Measurements from ENCODE around the gene SLC15A2.
"Not testable (repeated sequence)": the region's sequence is repeated elsewhere in the genome, so short reads cannot be mapped to it uniquely, and the experiment has no call there.

Gene SLC15A2

DNA sequence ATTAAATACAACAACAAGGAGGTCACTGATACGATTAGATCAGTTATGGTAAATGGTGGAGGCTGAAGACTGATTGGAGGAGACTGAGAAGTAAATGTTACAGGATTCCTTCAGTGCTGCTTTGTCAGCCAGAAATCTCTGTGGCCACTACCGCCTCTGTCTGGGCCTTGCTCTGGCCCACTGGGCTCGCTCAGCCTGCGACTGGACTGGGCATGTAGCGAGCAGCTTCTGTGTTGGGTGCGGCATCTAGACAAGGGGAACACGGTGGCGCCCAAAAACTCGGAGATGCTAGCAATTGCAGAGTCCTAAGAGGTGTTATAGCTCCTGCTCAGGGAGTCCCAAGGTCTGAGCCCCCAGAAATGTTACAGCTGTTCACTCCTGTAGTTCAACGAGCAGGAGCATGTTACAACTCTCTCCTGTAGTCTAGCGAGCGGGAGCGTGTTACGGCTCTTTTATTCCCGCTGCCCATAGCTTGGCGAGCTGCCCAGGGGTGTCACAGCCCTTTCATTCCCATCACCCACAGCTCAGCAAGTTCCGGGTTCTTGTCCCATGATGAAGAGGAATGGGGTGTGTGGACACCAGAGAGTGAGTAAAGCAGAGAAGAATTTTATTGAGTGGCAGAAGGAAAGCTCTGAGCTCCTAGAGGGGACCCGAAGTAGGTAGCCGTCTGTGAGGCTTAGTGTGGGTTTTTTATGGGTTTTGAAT, 24.7 kb downstream of the SLC15A2 start:
- Histone ChIP-seq H3K9me3 (ENCODE audit: control insufficient read depth in 2 of 2, low read length in 2 of 2) (no peaks in the 10 kb centered on the region), H3K27ac (ENCODE audit: low read depth in 2 of 2, low read length in 2 of 2) (no peak overlapping the region), H3K4me1 (ENCODE audit: control insufficient read depth in 2 of 2, insufficient read depth in 2 of 2, low read length in 2 of 2) (peaks cover 0 to 2% of the 10 kb centered on the region in 2 donors), H3K36me3 (ENCODE audit: control insufficient read depth in 2 of 2, insufficient read depth in 2 of 2, low read length in 2 of 2) (no peaks in the 10 kb centered on the region), H3K9ac (ENCODE audit: low read depth in 1 of 2, low read length in 2 of 2) (no peak overlapping the region), H3K27me3 (ENCODE audit: control insufficient read depth in 2 of 2, insufficient read depth in 2 of 2, low read length in 2 of 2) (no peaks in the 10 kb centered on the region), H3K4me3 (ENCODE audit: low read length in 2 of 2) (no peak overlapping the region)

DNA sequence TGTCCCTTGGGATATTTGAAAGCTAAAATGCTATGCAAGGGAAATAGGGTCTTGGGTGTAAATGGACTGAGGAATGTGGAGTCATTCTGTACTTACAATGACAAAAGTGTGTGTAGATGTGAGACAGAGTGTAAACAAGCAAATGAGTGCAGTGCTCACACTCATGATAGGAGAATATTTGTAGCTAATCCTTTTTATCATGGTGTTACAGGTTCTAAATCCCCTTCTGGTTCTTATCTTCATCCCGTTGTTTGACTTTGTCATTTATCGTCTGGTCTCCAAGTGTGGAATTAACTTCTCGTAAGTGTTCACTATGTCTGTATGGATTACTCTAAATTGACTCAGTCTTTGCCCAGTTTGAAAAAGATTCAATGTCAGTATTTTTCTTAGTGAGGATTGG, 30.5 kb downstream of the SLC15A2 start:
- Histone ChIP-seq H3K4me3 (ENCODE audit: low read length in 2 of 2) (no peak overlapping the region), H3K27me3 (ENCODE audit: control insufficient read depth in 2 of 2, insufficient read depth in 2 of 2, low read length in 2 of 2) (no peaks in the 10 kb centered on the region), H3K36me3 (ENCODE audit: control insufficient read depth in 2 of 2, insufficient read depth in 2 of 2, low read length in 2 of 2) (peaks cover 0 to 7% of the 10 kb centered on the region in 2 donors), H3K9ac (ENCODE audit: low read depth in 1 of 2, low read length in 2 of 2) (no peak overlapping the region), H3K4me1 (ENCODE audit: control insufficient read depth in 2 of 2, insufficient read depth in 2 of 2, low read length in 2 of 2) (no peaks in the 10 kb centered on the region), H3K9me3 (ENCODE audit: control insufficient read depth in 2 of 2, low read length in 2 of 2) (no peaks in the 10 kb centered on the region), H3K27ac (ENCODE audit: low read depth in 2 of 2, low read length in 2 of 2) (no peak overlapping the region)

DNA sequence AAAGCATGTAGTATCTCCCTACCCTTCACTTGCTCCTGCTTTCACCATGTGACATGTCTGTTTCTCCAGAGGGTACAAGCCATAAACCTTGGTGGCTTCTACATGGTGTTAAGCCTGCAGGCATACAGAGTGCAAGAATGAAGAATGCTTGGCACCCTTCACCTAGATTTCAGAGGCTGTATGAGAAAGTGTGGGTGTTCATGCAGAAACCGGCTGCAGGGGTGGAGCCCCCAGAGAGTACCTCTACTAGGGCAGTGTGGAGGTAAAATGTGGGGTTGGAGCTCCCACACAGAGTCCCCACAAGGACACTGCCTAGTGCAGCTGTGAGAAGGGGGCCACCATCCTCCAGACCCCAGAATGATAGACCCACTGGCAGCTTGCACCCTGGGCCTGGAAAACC, 32.2 kb downstream of the SLC15A2 start:
- H3K27ac ChIP-seq (ENCODE audit: low read depth in 2 of 2, low read length in 2 of 2), result no peak overlapping the region
- no peaks in the 10 kb centered on the region for H3K27me3 ChIP-seq (ENCODE audit: control insufficient read depth in 2 of 2, insufficient read depth in 2 of 2, low read length in 2 of 2)
- no peak overlapping the region for H3K4me3 ChIP-seq (ENCODE audit: low read length in 2 of 2)
- no peak overlapping the region for H3K9ac ChIP-seq (ENCODE audit: low read depth in 1 of 2, low read length in 2 of 2)
- H3K36me3 ChIP-seq (ENCODE audit: control insufficient read depth in 2 of 2, insufficient read depth in 2 of 2, low read length in 2 of 2), result peaks cover 0 to 7% of the 10 kb centered on the region in 2 donors
- H3K4me1 ChIP-seq (ENCODE audit: control insufficient read depth in 2 of 2, insufficient read depth in 2 of 2, low read length in 2 of 2), result no peaks in the 10 kb centered on the region
- no peaks in the 10 kb centered on the region for H3K9me3 ChIP-seq (ENCODE audit: control insufficient read depth in 2 of 2, low read length in 2 of 2)

DNA sequence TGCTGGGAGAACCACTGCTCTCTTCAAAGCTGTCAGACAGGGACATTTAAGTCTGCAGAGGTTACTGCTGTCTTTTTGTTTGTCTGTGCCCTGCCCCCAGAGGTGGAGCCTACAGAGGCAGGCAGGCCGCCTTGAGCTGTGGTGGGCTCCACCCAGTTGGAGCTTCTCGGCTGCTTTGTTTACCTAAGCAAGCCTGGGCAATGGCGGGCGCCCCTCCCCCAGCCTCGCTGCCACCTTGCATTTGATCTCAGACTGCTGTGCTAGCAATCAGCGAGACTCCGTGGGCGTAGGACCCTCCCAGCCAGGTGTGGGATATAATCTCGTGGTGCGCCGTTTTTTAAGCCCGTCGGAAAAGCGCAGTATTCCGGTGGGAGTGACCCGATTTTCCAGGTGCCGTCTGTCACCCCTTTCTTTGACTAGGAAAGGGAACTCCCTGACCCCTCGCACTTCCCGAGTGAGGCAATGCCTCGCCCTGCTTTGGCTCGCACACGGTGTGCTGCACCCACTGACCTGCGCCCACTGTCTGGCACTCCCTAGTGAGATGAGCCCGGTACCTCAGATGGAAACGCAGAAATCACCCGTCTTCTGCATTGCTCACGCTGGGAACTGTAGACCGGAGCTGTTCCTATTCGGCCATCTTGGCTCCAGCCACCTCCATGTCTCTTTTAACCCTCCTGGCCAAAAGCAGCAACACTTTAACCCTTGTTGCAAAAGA, 44.1 kb downstream of the SLC15A2 start:
- peak overlapping the region; percentile 2 to 51 for H3K27ac ChIP-seq (ENCODE audit: low read depth in 2 of 2, low read length in 2 of 2)
- not testable (repeated sequence) for H3K9ac ChIP-seq (ENCODE audit: low read depth in 1 of 2, low read length in 2 of 2); H3K27me3 ChIP-seq (ENCODE audit: control insufficient read depth in 2 of 2, insufficient read depth in 2 of 2, low read length in 2 of 2); H3K4me1 ChIP-seq (ENCODE audit: control insufficient read depth in 2 of 2, insufficient read depth in 2 of 2, low read length in 2 of 2); H3K4me3 ChIP-seq (ENCODE audit: low read length in 2 of 2); H3K9me3 ChIP-seq (ENCODE audit: control insufficient read depth in 2 of 2, low read length in 2 of 2); H3K36me3 ChIP-seq (ENCODE audit: control insufficient read depth in 2 of 2, insufficient read depth in 2 of 2, low read length in 2 of 2)

DNA sequence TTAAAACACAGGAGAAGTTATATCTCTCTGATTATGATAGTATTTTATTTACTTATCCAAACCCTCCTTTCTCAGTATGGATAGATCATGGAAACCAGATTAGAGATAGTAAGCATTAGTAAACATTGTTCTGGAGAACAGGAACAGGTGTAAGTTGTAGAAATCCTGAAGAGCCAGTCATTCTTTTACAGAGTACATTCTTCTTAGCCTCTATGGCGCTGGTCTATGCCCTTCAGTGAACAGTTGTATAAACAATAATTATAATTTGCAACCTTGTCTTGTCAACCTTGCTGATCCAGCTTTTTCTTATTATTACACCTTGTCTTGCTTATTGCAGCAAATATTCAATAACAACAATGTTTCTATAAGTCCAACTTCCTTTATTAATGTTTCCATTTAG, 47.4 kb downstream of the SLC15A2 start:
- Histone ChIP-seq H3K27ac (ENCODE audit: low read depth in 2 of 2, low read length in 2 of 2) (no peak overlapping the region), H3K27me3 (ENCODE audit: control insufficient read depth in 2 of 2, insufficient read depth in 2 of 2, low read length in 2 of 2) (no peaks in the 10 kb centered on the region), H3K9me3 (ENCODE audit: control insufficient read depth in 2 of 2, low read length in 2 of 2) (no peaks in the 10 kb centered on the region), H3K4me3 (ENCODE audit: low read length in 2 of 2) (no peak overlapping the region), H3K36me3 (ENCODE audit: control insufficient read depth in 2 of 2, insufficient read depth in 2 of 2, low read length in 2 of 2) (peaks cover 0 to 3% of the 10 kb centered on the region in 2 donors), H3K4me1 (ENCODE audit: control insufficient read depth in 2 of 2, insufficient read depth in 2 of 2, low read length in 2 of 2) (peaks cover 0 to 10% of the 10 kb centered on the region in 2 donors), H3K9ac (ENCODE audit: low read depth in 1 of 2, low read length in 2 of 2) (no peak overlapping the region)

DNA sequence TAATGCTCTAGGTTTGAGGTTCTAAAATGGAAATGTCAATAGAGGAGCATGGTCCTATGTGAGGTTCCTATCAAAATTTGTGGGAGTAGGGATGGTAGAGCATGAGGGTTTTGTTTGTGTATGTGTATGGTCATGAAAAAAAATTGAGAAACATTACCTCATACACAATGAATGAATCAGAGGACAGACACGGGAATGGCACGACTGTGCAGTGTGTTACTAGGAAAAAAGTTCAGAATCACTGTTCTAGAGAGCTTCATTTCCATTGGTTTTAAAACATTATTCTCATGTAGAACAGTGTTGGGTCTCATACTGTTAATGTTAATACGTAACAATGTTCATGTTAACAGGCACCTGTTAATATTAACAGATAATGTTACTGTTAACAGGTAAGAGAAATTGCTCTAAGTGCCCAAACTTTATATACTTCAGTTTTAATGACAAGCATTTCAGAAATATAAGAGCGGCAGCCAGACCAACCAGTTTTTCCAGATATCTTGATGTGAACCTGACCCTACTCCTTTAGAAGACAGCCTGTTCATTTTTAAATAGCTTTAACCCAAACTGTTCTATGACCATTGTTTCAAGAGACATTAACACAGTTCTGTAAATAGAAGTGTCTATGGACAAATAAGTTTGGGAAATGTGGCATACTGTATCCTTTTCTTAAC, 48.0 kb downstream of the SLC15A2 start:
- no peaks in the 10 kb centered on the region for H3K9me3 ChIP-seq (ENCODE audit: control insufficient read depth in 2 of 2, low read length in 2 of 2)
- H3K36me3 ChIP-seq (ENCODE audit: control insufficient read depth in 2 of 2, insufficient read depth in 2 of 2, low read length in 2 of 2), result peaks cover 0 to 3% of the 10 kb centered on the region in 2 donors
- no peak overlapping the region for H3K9ac ChIP-seq (ENCODE audit: low read depth in 1 of 2, low read length in 2 of 2)
- peaks cover 0 to 10% of the 10 kb centered on the region in 2 donors for H3K4me1 ChIP-seq (ENCODE audit: control insufficient read depth in 2 of 2, insufficient read depth in 2 of 2, low read length in 2 of 2)
- peak overlapping the region; percentile 14 to 20 for H3K27ac ChIP-seq (ENCODE audit: low read depth in 2 of 2, low read length in 2 of 2)
- no peaks in the 10 kb centered on the region for H3K27me3 ChIP-seq (ENCODE audit: control insufficient read depth in 2 of 2, insufficient read depth in 2 of 2, low read length in 2 of 2)
- H3K4me3 ChIP-seq (ENCODE audit: low read length in 2 of 2), result no peak overlapping the region

DNA sequence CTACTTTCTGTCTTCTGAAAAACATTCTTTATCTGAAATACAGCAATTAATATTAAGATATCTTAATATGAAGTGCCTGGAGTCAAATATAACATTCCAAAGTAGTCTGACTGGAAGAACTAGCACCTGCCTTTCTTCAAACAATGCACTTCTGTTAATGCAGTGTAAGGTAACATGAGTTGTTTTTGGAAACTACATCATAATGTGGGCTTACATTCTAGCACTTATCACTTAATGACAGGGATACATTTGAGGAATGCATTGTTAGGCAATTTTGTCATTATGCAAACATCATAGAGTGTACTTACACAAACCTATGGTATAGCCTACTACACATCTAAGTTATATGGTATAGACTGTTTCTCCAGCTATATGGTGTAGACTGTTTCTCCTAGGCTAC, 49.2 kb downstream of the SLC15A2 start:
- H3K27ac ChIP-seq (ENCODE audit: low read depth in 2 of 2, low read length in 2 of 2), result no peak overlapping the region
- no peak overlapping the region for H3K9ac ChIP-seq (ENCODE audit: low read depth in 1 of 2, low read length in 2 of 2)
- H3K4me1 ChIP-seq (ENCODE audit: control insufficient read depth in 2 of 2, insufficient read depth in 2 of 2, low read length in 2 of 2), result peaks cover 0 to 10% of the 10 kb centered on the region in 2 donors
- H3K9me3 ChIP-seq (ENCODE audit: control insufficient read depth in 2 of 2, low read length in 2 of 2), result no peaks in the 10 kb centered on the region
- no peak overlapping the region for H3K4me3 ChIP-seq (ENCODE audit: low read length in 2 of 2)
- H3K36me3 ChIP-seq (ENCODE audit: control insufficient read depth in 2 of 2, insufficient read depth in 2 of 2, low read length in 2 of 2), result peaks cover 0 to 3% of the 10 kb centered on the region in 2 donors
- no peaks in the 10 kb centered on the region for H3K27me3 ChIP-seq (ENCODE audit: control insufficient read depth in 2 of 2, insufficient read depth in 2 of 2, low read length in 2 of 2)

DNA sequence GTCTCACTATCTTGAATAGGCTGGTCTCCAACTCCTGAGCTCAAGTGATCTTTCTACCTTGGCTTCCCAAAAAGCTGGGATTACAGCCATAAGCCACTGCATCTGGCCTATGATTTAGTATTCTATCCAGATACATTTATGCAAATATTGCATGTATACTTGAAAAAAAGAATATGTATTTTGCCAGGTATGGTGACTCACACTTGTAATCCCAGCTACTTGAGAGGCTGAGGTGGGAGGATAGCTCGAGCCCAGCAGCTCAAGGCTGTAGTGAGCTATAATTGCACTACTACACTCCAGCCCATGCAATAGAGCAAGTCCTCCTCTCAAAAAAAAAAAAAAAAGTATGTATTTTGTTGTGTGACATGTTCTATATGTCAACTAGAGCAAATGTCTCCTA, 54.4 kb downstream of the SLC15A2 start:
- Histone ChIP-seq H3K27me3 (ENCODE audit: control insufficient read depth in 2 of 2, insufficient read depth in 2 of 2, low read length in 2 of 2) (no peaks in the 10 kb centered on the region), H3K9ac (ENCODE audit: low read depth in 1 of 2, low read length in 2 of 2) (no peak overlapping the region), H3K27ac (ENCODE audit: low read depth in 2 of 2, low read length in 2 of 2) (no peak overlapping the region), H3K9me3 (ENCODE audit: control insufficient read depth in 2 of 2, low read length in 2 of 2) (no peaks in the 10 kb centered on the region), H3K36me3 (ENCODE audit: control insufficient read depth in 2 of 2, insufficient read depth in 2 of 2, low read length in 2 of 2) (no peaks in the 10 kb centered on the region), H3K4me1 (ENCODE audit: control insufficient read depth in 2 of 2, insufficient read depth in 2 of 2, low read length in 2 of 2) (no peaks in the 10 kb centered on the region), H3K4me3 (ENCODE audit: low read length in 2 of 2) (no peak overlapping the region)

DNA sequence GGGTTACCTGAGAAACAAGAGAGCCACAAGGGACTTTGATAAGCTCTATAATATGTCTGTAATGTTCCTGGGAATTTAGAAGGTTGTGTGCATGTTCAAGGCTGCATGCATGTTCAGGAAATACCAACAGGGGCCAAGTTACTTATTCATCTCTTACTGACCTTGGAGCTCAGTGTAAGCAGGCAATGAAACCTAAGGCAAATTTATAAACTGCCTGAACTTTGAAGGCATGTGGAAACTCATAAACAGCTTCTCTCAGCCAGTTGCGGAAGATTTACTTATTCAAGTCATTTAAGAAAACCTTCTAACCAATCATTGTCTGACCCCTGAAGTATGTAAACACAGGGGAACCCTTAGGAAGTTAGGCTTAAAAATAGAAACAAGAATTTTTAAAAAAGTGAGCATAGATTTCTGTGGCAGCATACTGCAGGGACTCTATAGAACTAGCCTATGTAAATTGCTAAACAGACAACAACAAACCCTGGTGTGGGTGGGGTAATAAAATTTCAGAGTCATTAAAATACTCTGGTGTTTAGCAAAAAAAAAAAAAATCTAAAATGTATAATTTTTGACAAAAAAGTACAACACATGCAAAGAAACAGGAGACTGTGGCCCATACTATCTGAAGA, 57.2 kb downstream of the SLC15A2 start:
- H3K27me3 ChIP-seq (ENCODE audit: control insufficient read depth in 2 of 2, insufficient read depth in 2 of 2, low read length in 2 of 2), result no peaks in the 10 kb centered on the region
- no peaks in the 10 kb centered on the region for H3K36me3 ChIP-seq (ENCODE audit: control insufficient read depth in 2 of 2, insufficient read depth in 2 of 2, low read length in 2 of 2)
- no peak overlapping the region for H3K27ac ChIP-seq (ENCODE audit: low read depth in 2 of 2, low read length in 2 of 2)
- no peak overlapping the region for H3K9ac ChIP-seq (ENCODE audit: low read depth in 1 of 2, low read length in 2 of 2)
- H3K4me1 ChIP-seq (ENCODE audit: control insufficient read depth in 2 of 2, insufficient read depth in 2 of 2, low read length in 2 of 2), result no peaks in the 10 kb centered on the region
- no peaks in the 10 kb centered on the region for H3K9me3 ChIP-seq (ENCODE audit: control insufficient read depth in 2 of 2, low read length in 2 of 2)
- H3K4me3 ChIP-seq (ENCODE audit: low read length in 2 of 2), result no peak overlapping the region

DNA sequence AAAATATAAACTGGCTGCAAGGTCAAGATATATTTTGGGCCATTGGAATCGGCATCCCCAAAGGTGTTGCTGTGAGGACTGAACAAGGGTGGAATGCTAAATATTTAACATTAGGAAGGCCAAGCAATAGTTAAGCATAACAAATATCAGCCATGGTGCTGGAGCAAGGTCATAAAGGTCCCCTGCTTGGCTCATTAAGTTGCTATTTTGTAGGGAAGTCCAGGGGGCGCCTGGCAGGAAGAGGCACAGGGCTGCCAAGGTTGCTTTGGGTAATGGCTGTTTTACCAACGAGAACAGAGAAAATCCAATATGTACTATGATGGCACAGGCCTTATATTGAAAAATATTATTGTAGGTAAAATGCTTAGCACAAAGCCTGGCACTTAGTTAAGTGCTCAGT, 62.2 kb downstream of the SLC15A2 start:
- Histone ChIP-seq H3K9ac (ENCODE audit: low read depth in 1 of 2, low read length in 2 of 2) (no peak overlapping the region), H3K27ac (ENCODE audit: low read depth in 2 of 2, low read length in 2 of 2) (no peak overlapping the region), H3K9me3 (ENCODE audit: control insufficient read depth in 2 of 2, low read length in 2 of 2) (no peaks in the 10 kb centered on the region), H3K4me3 (ENCODE audit: low read length in 2 of 2) (no peak overlapping the region), H3K36me3 (ENCODE audit: control insufficient read depth in 2 of 2, insufficient read depth in 2 of 2, low read length in 2 of 2) (no peaks in the 10 kb centered on the region), H3K4me1 (ENCODE audit: control insufficient read depth in 2 of 2, insufficient read depth in 2 of 2, low read length in 2 of 2) (no peaks in the 10 kb centered on the region), H3K27me3 (ENCODE audit: control insufficient read depth in 2 of 2, insufficient read depth in 2 of 2, low read length in 2 of 2) (no peaks in the 10 kb centered on the region)

Data from mucosa of rectum (tissue), 2 donors.